Measurements from ENCODE around the gene OR4P4.

OR4P4 gene

DNA sequence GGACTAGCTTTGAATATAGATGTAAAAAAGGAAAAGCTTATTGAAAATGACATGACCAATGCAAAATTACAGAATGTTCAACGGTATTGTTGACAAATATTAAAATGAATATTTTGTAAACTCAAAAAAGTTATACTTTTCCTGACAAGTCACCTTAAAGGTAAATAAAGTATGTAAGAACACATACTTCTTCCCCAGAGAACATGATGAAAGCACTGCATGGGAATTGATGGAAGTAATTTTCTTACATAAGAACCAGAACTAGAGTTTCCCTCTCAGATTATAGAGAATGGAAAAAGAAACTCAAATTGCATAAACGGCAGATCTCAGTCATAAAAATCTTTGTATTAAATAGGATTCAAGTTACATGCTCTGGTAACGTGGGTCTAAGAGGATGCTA, at the start of gene OR4P4:
TSS of gene OR4P4 (plus strand) at position 301 of the 400 bp plus-strand sequence.
- DNase-seq: no peak

- no peak for DNase-seq
These were observed 27.4 kb upstream of the OR4P4 start, which contains the start of gene OR4C11 for GRCh38 chr11:55607545-55607944. OR4C11 (minus strand) TSS chr11:55607645; CDS start chr11:55604373, 3,272 bp downstream.

- DNase-seq: no peak
These were observed 10.4 kb upstream of the OR4P4 start for GRCh38 chr11:55624531-55624930.

GRCh38 chr11:55648027-55648426, 13.1 kb downstream of the OR4P4 start, which contains the start of gene OR4S2:
OR4S2 (plus strand) TSS chr11:55648327; CDS start chr11:55650904, 2,577 bp downstream.
- no peak for DNase-seq

GRCh38 chr11:55652560-55652959, 17.6 kb downstream of the OR4P4 start:
- no peak for DNase-seq

GRCh38 chr11:55655096-55655495, 20.2 kb downstream of the OR4P4 start:
- DNase-seq: no peak

DNA sequence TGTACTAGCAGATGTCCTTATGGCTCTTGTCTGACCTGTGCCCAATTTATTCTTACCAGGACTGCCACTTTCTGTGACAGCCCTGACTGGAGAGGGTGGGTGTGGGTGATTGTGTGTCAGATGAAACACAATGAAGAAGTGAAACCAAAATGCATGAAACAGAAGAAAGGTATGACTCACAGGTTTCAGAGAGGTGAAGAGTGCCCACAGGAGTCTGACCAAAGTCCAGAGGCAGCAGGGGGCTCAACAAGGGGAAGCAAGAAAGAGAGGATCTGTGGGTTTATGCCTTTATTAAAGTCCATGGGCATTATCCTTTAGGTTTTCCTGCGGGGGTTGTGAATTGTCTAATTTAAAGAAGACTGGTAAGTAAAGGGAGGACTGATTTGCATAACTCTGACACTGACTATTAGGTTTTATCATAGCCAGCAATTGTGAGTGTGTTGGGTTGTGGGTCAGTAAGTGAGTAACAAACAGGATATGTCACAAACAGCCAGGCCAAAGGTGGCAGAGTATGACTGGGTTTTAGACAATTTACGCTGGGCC, 23.2 kb downstream of the OR4P4 start:
- no peak for DNase-seq

DNA sequence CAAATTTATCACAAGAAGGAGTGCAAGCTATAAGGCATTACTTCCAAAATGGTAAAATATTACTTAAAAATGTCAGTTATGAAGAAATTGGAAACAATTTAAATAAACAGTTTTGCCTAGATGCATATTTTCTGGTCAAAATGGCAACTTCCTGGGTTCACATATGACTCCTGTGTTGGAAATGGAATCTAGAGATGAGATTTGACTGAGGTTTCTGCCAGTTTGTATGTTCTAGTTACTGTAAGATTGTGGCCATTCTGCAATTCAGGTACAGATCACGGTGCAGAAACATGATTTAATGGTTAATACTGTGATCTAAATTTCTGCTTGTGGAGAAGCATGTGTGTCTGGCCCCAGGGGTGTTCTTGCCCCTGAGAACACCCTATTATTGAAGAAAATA, 23.7 kb downstream of the OR4P4 start:
- DNase-seq: no peak

GRCh38 chr11:55661901-55662300, 27.0 kb downstream of the OR4P4 start, which contains the start of gene OR4C6:
OR4C6 (plus strand) TSS chr11:55662201; CDS start chr11:55665167, 2,966 bp downstream.
- DNase-seq: no peak

- no peak for DNase-seq
These were observed 34.5 kb downstream of the OR4P4 start for GRCh38 chr11:55669376-55669775.

DNA sequence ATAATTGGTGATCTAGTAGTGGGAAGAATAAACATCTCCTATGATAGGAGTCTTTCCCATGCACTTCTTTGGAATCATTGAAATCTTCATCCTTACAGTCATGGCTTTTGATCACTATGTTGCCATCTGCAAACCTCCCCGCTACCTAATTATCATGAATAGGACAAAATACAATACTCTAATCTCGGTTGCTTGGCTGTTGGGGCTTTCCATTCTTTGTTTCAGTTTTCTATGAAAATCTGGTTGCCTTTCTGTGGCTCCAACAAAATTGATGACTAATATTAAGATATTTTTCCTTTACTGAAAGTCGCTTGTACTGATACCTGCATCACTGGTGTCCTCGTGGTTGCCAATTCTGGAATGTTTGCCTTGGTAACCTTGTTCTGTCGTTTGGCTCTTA, 38.9 kb downstream of the OR4P4 start:
- no peak for DNase-seq
